Measurements from ENCODE around the gene AFAP1L1.
A peak's percentile ranks its signal among the peaks of the same experiment; 100 is the strongest.

Gene AFAP1L1

GRCh38 chr5:149355688-149356087 is 84.0 kb downstream of the AFAP1L1 start:
- DNase-seq = no peak

- no peak for DNase-seq
Observed at GRCh38 chr5:149356391-149356790, 84.7 kb downstream of the AFAP1L1 start.

- peak; percentile 96 for DNase-seq
Observed at GRCh38 chr5:149357370-149358293, 86.0 kb downstream of the AFAP1L1 start, which contains the start of gene PCYOX1L. Gene PCYOX1L (plus strand): TSS chr5:149358046. CDS start chr5:149358069, 23 bp downstream.

GRCh38 chr5:149358294-149358651 is 86.6 kb downstream of the AFAP1L1 start:
- no peak for DNase-seq

- no peak for DNase-seq
Observed at GRCh38 chr5:149358868-149359495, 87.3 kb downstream of the AFAP1L1 start.

GRCh38 chr5:149360272-149360671 is 88.6 kb downstream of the AFAP1L1 start:
- no peak for DNase-seq

- no peak for DNase-seq
Observed at GRCh38 chr5:149362541-149362940, 90.9 kb downstream of the AFAP1L1 start.

- DNase-seq = no peak
Observed at GRCh38 chr5:149363358-149363757, 91.7 kb downstream of the AFAP1L1 start.

GRCh38 chr5:149363936-149364335 is 92.3 kb downstream of the AFAP1L1 start:
- no peak for DNase-seq

GRCh38 chr5:149364719-149365118 is 93.1 kb downstream of the AFAP1L1 start:
- DNase-seq = no peak

- no peak for DNase-seq
Observed at GRCh38 chr5:149365418-149365817, 93.8 kb downstream of the AFAP1L1 start.

GRCh38 chr5:149366169-149366729 is 94.6 kb downstream of the AFAP1L1 start:
- no peak for DNase-seq

- peak; percentile 65 for DNase-seq
Observed at GRCh38 chr5:149367249-149367971, 95.8 kb downstream of the AFAP1L1 start.

GRCh38 chr5:149367972-149368645 is 96.5 kb downstream of the AFAP1L1 start:
- DNase-seq = no peak

GRCh38 chr5:149370878-149371277 is 99.2 kb downstream of the AFAP1L1 start:
- DNase-seq = no peak

GRCh38 chr5:149371296-149371962 is 99.8 kb downstream of the AFAP1L1 start:
- peak; percentile 71 for DNase-seq

GRCh38 chr5:149372076-149372795 is 100.6 kb downstream of the AFAP1L1 start:
- no peak for DNase-seq

GRCh38 chr5:149372932-149373331 is 101.3 kb downstream of the AFAP1L1 start:
- no peak for DNase-seq

- no peak for DNase-seq
Observed at GRCh38 chr5:149374303-149374702, 102.6 kb downstream of the AFAP1L1 start.

- no peak for DNase-seq
Observed at GRCh38 chr5:149374801-149375200, 103.1 kb downstream of the AFAP1L1 start.

- no peak for DNase-seq
Observed at GRCh38 chr5:149375434-149375833, 103.8 kb downstream of the AFAP1L1 start.
